SK-N-SH treated with all-trans-retinoic acid at 6 μM for 48 hours (cell line): Measurements from ENCODE around the gene UGT1A9.

ENCODE experiments used
- ATAC-seq: fragments of 200-7000 bp; cut with Tn5 transposase; 3 replicates; pipeline ENCODE4 v1.9.1; 2020; ENCODE audit warnings: mild to moderate bottlenecking, moderate library complexity
- ARNTL ChIP-seq: fragments of 450-650 bp; formaldehyde crosslinking; IDR thresholded peaks from 2 replicates; pipeline ENCODE4 v1.5.0; 2020; ENCODE audit warnings: low read depth, mild to moderate bottlenecking, moderate library complexity, borderline replicate concordance
- BACH2 ChIP-seq: fragments of 250-450 bp; sonication (Bioruptor Pico); IDR thresholded peaks from 2 replicates; pipeline ENCODE4 v1.9.0; 2021; ENCODE audit warnings: mild to moderate bottlenecking, borderline replicate concordance
- CREB5 ChIP-seq: fragments of 250-450 bp; sonication (Bioruptor Pico); IDR thresholded peaks from 2 replicates; pipeline ENCODE4 v1.5.1; 2020; ENCODE audit warnings: low read depth, mild to moderate bottlenecking, moderate library complexity
- CSDC2 ChIP-seq: fragments of 250-450 bp; sonication (Bioruptor Pico); IDR thresholded peaks from 2 replicates; pipeline ENCODE4 v1.5.0; 2020; ENCODE audit warnings: mild to moderate bottlenecking, moderate library complexity
- ESRRG ChIP-seq: fragments of 250-450 bp; sonication (Bioruptor Pico); IDR thresholded peaks from 2 replicates; pipeline ENCODE4 v1.6.1; 2021; ENCODE audit warnings: mild to moderate bottlenecking
- ISL1 ChIP-seq: fragments of 250-450 bp; sonication (Bioruptor Pico); IDR thresholded peaks from 2 replicates; pipeline ENCODE4 v2.1.2; 2022; ENCODE audit warnings: mild to moderate bottlenecking, moderate library complexity
- OSR1 ChIP-seq: fragments of 250-450 bp; sonication (Bioruptor Pico); IDR thresholded peaks from 2 replicates; pipeline ENCODE4 v1.8.0; 2022; ENCODE audit warnings: moderate library complexity, mild to moderate bottlenecking, inconsistent platforms
- POU6F1 ChIP-seq: fragments of 250-450 bp; sonication (Bioruptor Pico); IDR thresholded peaks from 2 replicates; pipeline ENCODE4 v1.8.0; 2021; ENCODE audit warnings: low read depth, mild to moderate bottlenecking, moderate library complexity, borderline replicate concordance
- PPARA ChIP-seq: fragments of 250-450 bp; sonication (Bioruptor Pico); IDR thresholded peaks from 2 replicates; pipeline ENCODE4 v1.5.0; 2020; ENCODE audit warnings: mild to moderate bottlenecking, borderline replicate concordance
- RARB ChIP-seq: fragments of 250-450 bp; sonication (Bioruptor Pico); IDR thresholded peaks from 2 replicates; pipeline ENCODE4 v1.8.0; 2021; ENCODE audit warnings: mild to moderate bottlenecking, moderate library complexity
- SNAI2 ChIP-seq: fragments of 250-450 bp; sonication (Bioruptor Pico); IDR thresholded peaks from 2 replicates; pipeline ENCODE4 v1.5.0; 2020; ENCODE audit warnings: mild to moderate bottlenecking, moderate library complexity
- TCF4 ChIP-seq: fragments of 250-450 bp; sonication (Bioruptor Pico); IDR thresholded peaks from 2 replicates; pipeline ENCODE4 v1.8.0; 2021; ENCODE audit warnings: mild to moderate bottlenecking, moderate library complexity, borderline replicate concordance
- TOX ChIP-seq: fragments of 250-450 bp; sonication (Bioruptor Pico); IDR thresholded peaks from 2 replicates; pipeline ENCODE4 v1.8.0; 2021; ENCODE audit warnings: mild to moderate bottlenecking, moderate library complexity, borderline replicate concordance
- TSHZ2 ChIP-seq: fragments of 250-450 bp; sonication (Bioruptor Pico); IDR thresholded peaks from 2 replicates; pipeline ENCODE4 v1.5.0; 2020; ENCODE audit warnings: mild to moderate bottlenecking, moderate library complexity
- ZC3H10 ChIP-seq: fragments of 250-450 bp; sonication (Bioruptor Pico); IDR thresholded peaks from 2 replicates; pipeline ENCODE4 v1.5.1; 2021; ENCODE audit warnings: mild to moderate bottlenecking, moderate library complexity
- ZFP3 ChIP-seq: fragments of 250-450 bp; sonication (Bioruptor Pico); IDR thresholded peaks from 2 replicates; pipeline ENCODE4 v1.5.0; 2020; ENCODE audit warnings: mild to moderate bottlenecking, moderate library complexity
- ZNF70 ChIP-seq: fragments of 450-650 bp; formaldehyde crosslinking; IDR thresholded peaks from 2 replicates; pipeline ENCODE4 v1.5.0; 2020; ENCODE audit warnings: mild to moderate bottlenecking, moderate library complexity
- ZNF8 ChIP-seq: fragments of 450-650 bp; formaldehyde crosslinking; IDR thresholded peaks from 2 replicates; pipeline ENCODE4 v1.5.0; 2020; ENCODE audit warnings: mild to moderate bottlenecking, moderate library complexity
- TF ChIP-seq, protein P1 (sequence below): fragments of 250-450 bp; sonication (Bioruptor Pico); IDR thresholded peaks from 2 replicates; pipeline ENCODE4 v1.5.1; 2021; ENCODE audit warnings: mild to moderate bottlenecking, moderate library complexity
- TF ChIP-seq, protein P2 (sequence below): fragments of 250-450 bp; sonication (Bioruptor Pico); IDR thresholded peaks from 2 replicates; pipeline ENCODE4 v1.8.0; 2020; ENCODE audit warnings: mild to moderate bottlenecking, moderate library complexity, borderline replicate concordance

The UGT1A9 gene

GRCh38 chr2:233772153-233772552, 100.5 kb downstream of the UGT1A9 start (continued):
- TF ChIP-seq POU6F1 (CRISPR knock-in tag) (no peak), BACH2 (CRISPR knock-in tag) (no peak), PPARA (CRISPR knock-in tag) (no peak), CREB5 (CRISPR knock-in tag) (no peak), SNAI2 (CRISPR knock-in tag) (no peak), ZFP3 (no peak)

GRCh38 chr2:233772583-233772982, 100.9 kb downstream of the UGT1A9 start:
- TF ChIP-seq ZFP3 (no peak), TSHZ2 (CRISPR knock-in tag) (no peak), TOX (no peak), TCF4 (no peak), ZC3H10 (CRISPR knock-in tag) (no peak), RARB (no peak), BACH2 (CRISPR knock-in tag) (no peak), ESRRG (no peak), ISL1 (CRISPR knock-in tag) (no peak)
- TF ChIP-seq, protein P1, sequence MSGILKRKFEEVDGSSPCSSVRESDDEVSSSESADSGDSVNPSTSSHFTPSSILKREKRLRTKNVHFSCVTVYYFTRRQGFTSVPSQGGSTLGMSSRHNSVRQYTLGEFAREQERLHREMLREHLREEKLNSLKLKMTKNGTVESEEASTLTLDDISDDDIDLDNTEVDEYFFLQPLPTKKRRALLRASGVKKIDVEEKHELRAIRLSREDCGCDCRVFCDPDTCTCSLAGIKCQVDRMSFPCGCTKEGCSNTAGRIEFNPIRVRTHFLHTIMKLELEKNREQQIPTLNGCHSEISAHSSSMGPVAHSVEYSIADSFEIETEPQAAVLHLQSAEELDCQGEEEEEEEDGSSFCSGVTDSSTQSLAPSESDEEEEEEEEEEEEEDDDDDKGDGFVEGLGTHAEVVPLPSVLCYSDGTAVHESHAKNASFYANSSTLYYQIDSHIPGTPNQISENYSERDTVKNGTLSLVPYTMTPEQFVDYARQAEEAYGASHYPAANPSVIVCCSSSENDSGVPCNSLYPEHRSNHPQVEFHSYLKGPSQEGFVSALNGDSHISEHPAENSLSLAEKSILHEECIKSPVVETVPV (CRISPR knock-in tag): no peak
- ATAC-seq: no peak

- TF ChIP-seq RARB (no peak), ZNF8 (CRISPR knock-in tag) (no peak)
Observed at GRCh38 chr2:233773854-233774253, 102.2 kb downstream of the UGT1A9 start.

DNA sequence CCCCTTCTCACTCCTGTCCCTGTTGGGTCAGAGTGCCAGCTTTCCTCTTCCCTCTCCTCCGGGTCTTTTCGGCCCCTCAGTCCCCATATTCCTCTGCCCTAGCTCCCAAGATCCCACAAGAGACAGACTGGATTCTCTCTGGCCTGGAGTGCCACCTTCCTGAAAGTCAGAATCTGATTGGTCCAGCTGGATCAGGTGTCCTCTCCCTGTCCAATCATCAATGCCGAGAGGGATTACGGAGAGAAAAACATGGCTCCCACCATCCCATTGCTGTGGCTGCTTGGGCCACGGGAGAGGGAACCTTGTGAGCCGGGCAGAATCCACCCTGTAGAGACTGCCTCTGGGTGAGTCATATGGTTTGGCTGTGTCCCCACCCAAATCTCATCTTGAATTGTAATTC, 103.7 kb downstream of the UGT1A9 start:
- no peak for ATAC-seq
- TF ChIP-seq ZC3H10 (CRISPR knock-in tag): no peak
- no peak for TF ChIP-seq BACH2 (CRISPR knock-in tag)
- TF ChIP-seq ZFP3: no peak
- no peak for TF ChIP-seq ESRRG
- TF ChIP-seq, protein P1 (CRISPR knock-in tag): no peak
- TF ChIP-seq TOX: no peak
- no peak for TF ChIP-seq CSDC2 (CRISPR knock-in tag)
- TF ChIP-seq SNAI2 (CRISPR knock-in tag): no peak
- TF ChIP-seq ZNF70 (CRISPR knock-in tag): no peak
- TF ChIP-seq OSR1 (CRISPR knock-in tag): no peak
- TF ChIP-seq, all 23 proteins: peak for 0

More at GRCh38 chr2:233773854-233774253, 102.2 kb downstream of the UGT1A9 start:
- ATAC-seq: no peak

DNA sequence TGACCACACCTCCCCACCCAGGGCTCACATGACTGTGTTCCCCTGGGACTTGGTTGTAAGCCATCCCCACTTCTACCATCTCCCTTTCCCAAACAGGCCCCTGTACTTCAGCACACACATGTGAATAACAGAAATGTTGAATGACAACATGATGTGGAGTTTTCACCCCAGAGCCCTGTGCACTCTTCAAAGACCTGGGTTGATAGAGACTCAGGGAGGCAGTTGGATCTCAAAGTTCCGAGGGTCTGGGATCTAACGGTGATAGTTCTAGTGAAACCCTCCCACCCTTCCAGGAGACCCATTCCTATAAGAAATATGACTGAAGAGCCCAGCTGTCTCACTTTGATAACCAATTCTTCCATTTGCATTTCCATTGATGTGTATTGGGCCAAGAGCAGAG, 106.3 kb downstream of the UGT1A9 start, which contains the start of gene MROH2A:
Gene MROH2A, plus strand, starts transcription at position 301 of the 400 bp plus-strand sequence. CDS start 1,029 bp downstream, outside the sequence.
- no peak for ATAC-seq
- TF ChIP-seq ARNTL (CRISPR knock-in tag) (no peak), TOX (no peak), SNAI2 (CRISPR knock-in tag) (no peak), OSR1 (CRISPR knock-in tag) (no peak), ZNF70 (CRISPR knock-in tag) (no peak), CREB5 (CRISPR knock-in tag) (no peak), ISL1 (CRISPR knock-in tag) (no peak), TCF4 (no peak), CSDC2 (CRISPR knock-in tag) (no peak), ZNF8 (CRISPR knock-in tag) (no peak), BACH2 (CRISPR knock-in tag) (no peak)
- TF ChIP-seq, protein P2, sequence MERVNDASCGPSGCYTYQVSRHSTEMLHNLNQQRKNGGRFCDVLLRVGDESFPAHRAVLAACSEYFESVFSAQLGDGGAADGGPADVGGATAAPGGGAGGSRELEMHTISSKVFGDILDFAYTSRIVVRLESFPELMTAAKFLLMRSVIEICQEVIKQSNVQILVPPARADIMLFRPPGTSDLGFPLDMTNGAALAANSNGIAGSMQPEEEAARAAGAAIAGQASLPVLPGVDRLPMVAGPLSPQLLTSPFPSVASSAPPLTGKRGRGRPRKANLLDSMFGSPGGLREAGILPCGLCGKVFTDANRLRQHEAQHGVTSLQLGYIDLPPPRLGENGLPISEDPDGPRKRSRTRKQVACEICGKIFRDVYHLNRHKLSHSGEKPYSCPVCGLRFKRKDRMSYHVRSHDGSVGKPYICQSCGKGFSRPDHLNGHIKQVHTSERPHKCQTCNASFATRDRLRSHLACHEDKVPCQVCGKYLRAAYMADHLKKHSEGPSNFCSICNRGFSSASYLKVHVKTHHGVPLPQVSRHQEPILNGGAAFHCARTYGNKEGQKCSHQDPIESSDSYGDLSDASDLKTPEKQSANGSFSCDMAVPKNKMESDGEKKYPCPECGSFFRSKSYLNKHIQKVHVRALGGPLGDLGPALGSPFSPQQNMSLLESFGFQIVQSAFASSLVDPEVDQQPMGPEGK: no peak
